Endothelial cell of umbilical vein (primary cell): ENCODE measurements around the gene FAM43B. TPM values are rescaled to one million over a fixed set of nuclear protein-coding genes. Genes with fewer than 3 reads are reported as not detected.
A peak's percentile ranks its signal among the peaks of the same experiment; 100 is the strongest.

ENCODE experiments used
- BruUV-seq: library from RNA; stranded (reverse); fragments of 400-500 nt; replicated peaks from 2 replicates; lab custom pipeline; 2021; lab: Mats Ljungman, UMichigan
- CTCF ChIA-PET: fragments of 300-600, 350-600 bp; sonication (Branson Sonifier 250); formaldehyde crosslinking; loops from one replicate; lab custom pipeline; 2021; ENCODE audit warnings: antibody characterized with exemption, inconsistent platforms; lab: Charles Lee
- POLR2A ChIA-PET: fragments of 300-600, 350-600 bp; sonication (Branson Sonifier 250); formaldehyde crosslinking; loops from one replicate; lab custom pipeline; 2021; ENCODE audit warnings: antibody characterized with exemption, inconsistent platforms; lab: Charles Lee
- DNase-seq: peaks from one replicate; pipeline ENCODE4 v3.0.0-alpha.2; 2011; ENCODE audit warnings: low read depth, low spot score
- FAIRE-seq: peaks from 2 replicates; lab custom pipeline; 2011; peaks lifted over from hg19 to GRCh38; lab: Jason Lieb, UNC
- H2AFZ ChIP-seq: 2 replicates; pipeline ENCODE4 v1.6.0; 2012; ENCODE audit warnings: low read depth, low read length, control low read depth, inconsistent platforms
- H3K27ac ChIP-seq: 2 replicates; pipeline ENCODE4 v1.5.1; 2011; ENCODE audit warnings: low read depth, mild to moderate bottlenecking, control low read depth, low read length, moderate library complexity; ENCODE audit not compliant: insufficient read depth
- H3K27me3 ChIP-seq, 2 experiments: 2 replicates each; pipeline versions ENCODE4 v1.6.0 to v1.6.1; 2011; ENCODE audit warnings: low read length in 2 of 2, mixed read lengths in 1 of 2; ENCODE audit not compliant: control insufficient read depth in 2 of 2, insufficient read depth in 2 of 2
- H3K36me3 ChIP-seq, 2 experiments: 2 replicates in 1 of 2; 3 replicates in 1 of 2; pipeline ENCODE4 v1.5.1; 2011; ENCODE audit warnings: low read length in 2 of 2, mild to moderate bottlenecking in 1 of 2, moderate library complexity in 1 of 2; ENCODE audit not compliant: control insufficient read depth in 2 of 2, insufficient read depth in 2 of 2; ENCODE audit errors: extremely low read depth in 1 of 2
- H3K4me1 ChIP-seq: 3 replicates; pipeline ENCODE4 v1.5.1; 2011; ENCODE audit warnings: mild to moderate bottlenecking, low read length; ENCODE audit not compliant: control insufficient read depth, insufficient read depth; ENCODE audit errors: extremely low read depth
- H3K4me2 ChIP-seq: 2 replicates; pipeline ENCODE4 v1.6.1; 2011; ENCODE audit warnings: low read length, control low read depth, mixed read lengths; ENCODE audit not compliant: insufficient read depth
- H3K4me3 ChIP-seq, 3 experiments: fragments of 200-600 bp in 1 of 3; sonication (generic), shearing (Covaris generic) in 1 of 3; replicated peaks in 1 of 3; 2 replicates each; pipeline ENCODE4 v1.5.1; 2011 to 2016; ENCODE audit warnings: control low read depth in 3 of 3, low read length in 3 of 3, mild to moderate bottlenecking in 2 of 3, inconsistent platforms in 1 of 3, low read depth in 1 of 3, moderate library complexity in 1 of 3; ENCODE audit not compliant: insufficient read depth in 1 of 3
- H3K79me2 ChIP-seq: 2 replicates; pipeline ENCODE4 v1.6.0; 2012; ENCODE audit warnings: low read length, inconsistent platforms; ENCODE audit not compliant: control insufficient read depth, insufficient read depth
- H3K9ac ChIP-seq: replicated peaks from 2 replicates; pipeline ENCODE3; 2011; ENCODE audit warnings: low read length, control low read depth; ENCODE audit not compliant: insufficient read depth; ENCODE audit errors: extremely low read depth
- H3K9me1 ChIP-seq: replicated peaks from 3 replicates; pipeline ENCODE4 v1.6.0; 2011; ENCODE audit warnings: mild to moderate bottlenecking, low read length; ENCODE audit not compliant: control insufficient read depth, insufficient read depth; ENCODE audit errors: extremely low read depth
- H3K9me3 ChIP-seq: replicated peaks from 2 replicates; pipeline ENCODE4 v1.5.1; 2012; ENCODE audit warnings: low read length, inconsistent platforms; ENCODE audit not compliant: control insufficient read depth, insufficient read depth
- H4K20me1 ChIP-seq: replicated peaks from 2 replicates; pipeline ENCODE3; 2011; ENCODE audit warnings: mild to moderate bottlenecking, low read length; ENCODE audit not compliant: control insufficient read depth, insufficient read depth; ENCODE audit errors: extremely low read depth
- EZH2 ChIP-seq: IDR thresholded peaks from 2 replicates; pipeline ENCODE4 v1.6.1; 2012; ENCODE audit warnings: borderline replicate concordance, low read depth, mild to moderate bottlenecking, moderate library complexity, low read length, inconsistent platforms; ENCODE audit not compliant: severe bottlenecking
- FOS ChIP-seq: IDR thresholded peaks from 2 replicates; pipeline ENCODE4 v1.6.1; 2011; ENCODE audit warnings: mild to moderate bottlenecking, low read length, moderate library complexity, borderline replicate concordance; ENCODE audit not compliant: insufficient read depth
- JUN ChIP-seq: IDR thresholded peaks from 2 replicates; pipeline ENCODE4 v1.6.1; 2011; ENCODE audit warnings: borderline replicate concordance, low read depth; ENCODE audit not compliant: insufficient read length, insufficient read depth
- MYC ChIP-seq: IDR thresholded peaks from one replicate; pipeline ENCODE4 v1.6.1; 2011; ENCODE audit warnings: mild to moderate bottlenecking, low read depth, low read length
- POLR2A ChIP-seq: IDR thresholded peaks from 2 replicates; pipeline ENCODE4 v1.6.1; 2012; ENCODE audit warnings: low read depth, mild to moderate bottlenecking, control low read depth, low read length
- POLR2AphosphoS5 ChIP-seq: IDR thresholded peaks from 2 replicates; pipeline ENCODE4 v1.6.1; 2012; ENCODE audit warnings: low read depth, mild to moderate bottlenecking, control low read depth, low read length, moderate library complexity; ENCODE audit not compliant: insufficient read depth
- dilution Hi-C: fragments of 300-500 bp; cut with MboI; formaldehyde crosslinking; loops from one replicate; pipeline ENCODE4 v1.15.0; 2019; ENCODE audit warnings: low sequenced_read_pairs; ENCODE audit not compliant: extremely low pct_ligation_motif_present
- intact Hi-C: fragments of 100-400 bp; cut with micrococcal nuclease; formaldehyde crosslinking; loops from one replicate; pipeline ENCODE4 v1.10.0; 2022
- polyA plus RNA-seq, 4 experiments: library from polyadenylated mRNA; depleted of rRNA in 3 of 4; stranded (reverse) in 3 of 4; unstranded in 1 of 4; fragments of >200 nt; gene quantifications; 2 replicates each; pipeline versions ENCODE4 v1.2.1 to v1.2.3, GENCODE V29; 2011 to 2012; ENCODE audit warnings: missing spikeins in 1 of 4
- total RNA-seq: library from RNA; stranded (reverse); gene quantifications from 2 replicates; pipeline ENCODE4 v1.2.3, GENCODE V29; 2021
- TF ChIP-seq, protein P1 (sequence below), 2 donors: IDR thresholded peaks; 1 replicate in 1 of 2; 2 replicates in 1 of 2; pipeline ENCODE4 v1.5.1; 2011; ENCODE audit warnings: low read length in 2 of 2, mild to moderate bottlenecking in 2 of 2, moderate library complexity in 2 of 2, control low read depth in 1 of 2, inconsistent platforms in 1 of 2, low read depth in 1 of 2; ENCODE audit not compliant: insufficient read depth in 1 of 2; ENCODE audit errors: extremely low read depth in 1 of 2

Gene FAM43B
- total and polyA plus RNA-seq, 2 donors (not counting 3 experiments of a cell fraction or from before 2014, with no cell fraction given): not detected

DNA sequence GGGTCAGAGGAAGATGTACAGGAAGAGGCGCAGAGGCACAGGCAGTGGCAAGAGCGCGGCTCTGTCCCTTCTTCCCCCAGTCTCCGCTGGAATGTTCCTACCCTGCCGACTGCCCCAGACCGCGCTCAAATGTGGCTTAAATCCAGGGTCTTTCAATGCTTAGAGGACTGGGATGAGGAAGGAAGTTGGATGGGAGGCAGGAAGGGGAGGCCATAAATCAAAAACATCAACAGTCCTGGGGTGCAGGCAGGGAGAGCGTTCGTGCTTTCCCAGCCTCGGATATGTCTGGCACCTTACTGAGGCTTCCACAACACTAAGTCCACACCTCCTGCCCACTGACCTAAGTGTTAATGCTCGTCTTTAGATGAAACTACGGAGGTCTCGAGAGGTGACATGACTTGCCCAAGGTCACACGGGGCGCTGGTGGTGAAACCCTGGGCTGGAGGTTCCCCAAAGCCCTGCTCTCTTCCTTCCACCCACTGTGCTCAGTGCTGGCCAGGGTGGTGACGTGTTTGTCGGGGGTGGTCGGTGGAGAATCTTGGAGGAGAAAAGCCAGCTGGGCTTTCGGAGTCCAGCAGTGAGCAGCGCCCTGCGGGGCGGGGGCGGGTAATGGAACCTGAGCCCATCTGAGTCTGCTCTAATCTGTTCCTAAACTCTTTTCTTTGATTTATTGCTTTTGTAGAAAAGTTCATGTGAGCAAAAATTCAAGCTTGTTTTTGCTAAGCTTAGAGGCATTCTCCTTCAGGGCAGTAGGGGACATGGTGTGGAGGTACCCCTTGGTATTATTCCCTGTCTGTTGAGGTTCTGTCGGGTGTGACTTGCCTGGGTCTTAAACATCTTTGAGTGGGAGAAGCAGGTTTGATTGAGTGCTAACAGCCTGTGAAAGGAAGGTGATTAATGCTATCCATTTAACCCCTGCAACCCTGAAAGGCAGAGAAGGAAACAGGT lies 37.2 kb downstream of the FAM43B start:
- intact Hi-C loops (no loop called here), dilution Hi-C loops (no loop called here)
- H3K27me3 ChIP-seq: peaks cover 2 to 13% of the 10 kb centered on the region in 2 experiments
- no peak overlapping the region for H3K27ac ChIP-seq
- H2AFZ ChIP-seq: peak overlapping the region; percentile 5
- H4K20me1 ChIP-seq: no peaks in the 10 kb centered on the region
- DNase-seq: peak; percentile 88
- peak; percentile 68 for FAIRE-seq
- peak overlapping the region; percentile 55 for H3K4me2 ChIP-seq
- ChIA-PET POLR2A (no interaction called here), CTCF (interaction anchor here (0.9 to 3.2 kb wide), 5 partner anchors 10 to 44 kb away, joined by 3 to 19 read pairs (median 11); no protein-coding TSS in a partner anchor)
- TF ChIP-seq JUN: no peak
- TF ChIP-seq EZH2: peak; percentile 39
- TF ChIP-seq FOS: no peak
- TF ChIP-seq POLR2AphosphoS5: no peak
- TF ChIP-seq MYC: no peak
- TF ChIP-seq, protein P1, sequence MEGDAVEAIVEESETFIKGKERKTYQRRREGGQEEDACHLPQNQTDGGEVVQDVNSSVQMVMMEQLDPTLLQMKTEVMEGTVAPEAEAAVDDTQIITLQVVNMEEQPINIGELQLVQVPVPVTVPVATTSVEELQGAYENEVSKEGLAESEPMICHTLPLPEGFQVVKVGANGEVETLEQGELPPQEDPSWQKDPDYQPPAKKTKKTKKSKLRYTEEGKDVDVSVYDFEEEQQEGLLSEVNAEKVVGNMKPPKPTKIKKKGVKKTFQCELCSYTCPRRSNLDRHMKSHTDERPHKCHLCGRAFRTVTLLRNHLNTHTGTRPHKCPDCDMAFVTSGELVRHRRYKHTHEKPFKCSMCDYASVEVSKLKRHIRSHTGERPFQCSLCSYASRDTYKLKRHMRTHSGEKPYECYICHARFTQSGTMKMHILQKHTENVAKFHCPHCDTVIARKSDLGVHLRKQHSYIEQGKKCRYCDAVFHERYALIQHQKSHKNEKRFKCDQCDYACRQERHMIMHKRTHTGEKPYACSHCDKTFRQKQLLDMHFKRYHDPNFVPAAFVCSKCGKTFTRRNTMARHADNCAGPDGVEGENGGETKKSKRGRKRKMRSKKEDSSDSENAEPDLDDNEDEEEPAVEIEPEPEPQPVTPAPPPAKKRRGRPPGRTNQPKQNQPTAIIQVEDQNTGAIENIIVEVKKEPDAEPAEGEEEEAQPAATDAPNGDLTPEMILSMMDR (IDR thresholded peaks at IDR 0.05; ENCODE audit: extremely low read depth in 1 of 2, insufficient read depth in 1 of 2, low read depth in 1 of 2, low read length in 2 of 2): no peak
- no peak for TF ChIP-seq POLR2A
- H3K9ac ChIP-seq: no peak overlapping the region
- H3K9me3 ChIP-seq: no peaks in the 10 kb centered on the region
- BruUV-seq: no TSS peak
- H3K36me3 ChIP-seq: no peaks in the 10 kb centered on the region
- H3K79me2 ChIP-seq: no peaks in the 10 kb centered on the region
- H3K4me3 ChIP-seq: peak overlapping the region in 1 of 3 experiments; percentile 20
- H3K4me1 ChIP-seq: peaks cover 15% of the 10 kb centered on the region
- H3K9me1 ChIP-seq: no peaks in the 10 kb centered on the region
